ENCODE data around the gene STXBP5L. TPM values are rescaled to one million over a fixed set of nuclear protein-coding genes. Genes with fewer than 3 reads are reported as not detected.
A peak's percentile ranks its signal among the peaks of the same experiment; 100 is the strongest.

Gene STXBP5L
- total and polyA plus RNA-seq, 12 donors: 0.60 to 8.4 (median 2.1) TPM

DNA sequence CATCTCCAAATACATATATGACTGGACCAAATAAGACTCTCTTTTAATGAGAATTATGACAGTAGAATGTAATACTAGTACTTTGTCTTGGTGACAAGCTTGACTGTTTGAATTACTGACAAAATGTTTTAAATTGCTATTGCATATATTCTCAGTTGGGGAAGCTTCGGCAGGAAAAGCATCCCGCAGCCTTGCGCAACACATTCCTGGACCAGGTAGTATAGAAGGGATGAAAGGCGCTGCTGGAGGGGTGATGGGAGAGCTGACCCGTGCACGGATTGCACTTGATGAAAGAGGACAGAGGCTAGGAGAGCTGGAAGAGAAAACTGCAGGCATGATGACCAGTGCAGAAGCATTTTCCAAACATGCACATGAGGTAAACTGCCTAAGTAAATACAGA is 510.2 kb downstream of the STXBP5L start:
- intact Hi-C loops (cut with DNase I): no loop called here
- no peak for TF ChIP-seq POLR2A (IDR thresholded peaks at IDR 0.05)
- TF ChIP-seq, protein P1, sequence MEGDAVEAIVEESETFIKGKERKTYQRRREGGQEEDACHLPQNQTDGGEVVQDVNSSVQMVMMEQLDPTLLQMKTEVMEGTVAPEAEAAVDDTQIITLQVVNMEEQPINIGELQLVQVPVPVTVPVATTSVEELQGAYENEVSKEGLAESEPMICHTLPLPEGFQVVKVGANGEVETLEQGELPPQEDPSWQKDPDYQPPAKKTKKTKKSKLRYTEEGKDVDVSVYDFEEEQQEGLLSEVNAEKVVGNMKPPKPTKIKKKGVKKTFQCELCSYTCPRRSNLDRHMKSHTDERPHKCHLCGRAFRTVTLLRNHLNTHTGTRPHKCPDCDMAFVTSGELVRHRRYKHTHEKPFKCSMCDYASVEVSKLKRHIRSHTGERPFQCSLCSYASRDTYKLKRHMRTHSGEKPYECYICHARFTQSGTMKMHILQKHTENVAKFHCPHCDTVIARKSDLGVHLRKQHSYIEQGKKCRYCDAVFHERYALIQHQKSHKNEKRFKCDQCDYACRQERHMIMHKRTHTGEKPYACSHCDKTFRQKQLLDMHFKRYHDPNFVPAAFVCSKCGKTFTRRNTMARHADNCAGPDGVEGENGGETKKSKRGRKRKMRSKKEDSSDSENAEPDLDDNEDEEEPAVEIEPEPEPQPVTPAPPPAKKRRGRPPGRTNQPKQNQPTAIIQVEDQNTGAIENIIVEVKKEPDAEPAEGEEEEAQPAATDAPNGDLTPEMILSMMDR (IDR thresholded peaks at IDR 0.05): no peak
- 94 to 97% (median 96%) methylated on average over 6 of the region's 6 CpGs for WGBS, 4 donors

DNA sequence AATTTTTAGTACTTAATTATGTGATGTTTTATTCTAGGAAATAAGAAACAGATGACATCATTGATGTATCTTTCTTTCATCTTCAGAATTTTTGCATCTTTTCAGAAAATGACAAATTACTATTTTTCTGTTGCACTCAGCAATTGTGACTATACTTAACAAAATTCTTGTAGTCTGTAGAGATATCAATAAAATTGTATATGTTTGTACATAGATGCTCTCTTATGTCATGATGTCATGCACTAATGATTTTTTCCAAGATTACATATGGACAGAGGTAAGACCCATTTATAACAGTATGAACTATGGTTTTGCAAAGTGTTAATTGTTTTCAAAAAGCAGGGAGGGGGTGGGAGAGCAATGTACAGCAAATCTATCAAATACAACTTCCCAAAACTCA is 516.5 kb downstream of the STXBP5L start:
- DNase-seq: no peak
- Histone ChIP-seq H3K27me3 (no peaks in the 10 kb centered on the region), H3K36me3 (replicated peaks in 1 of 2) (no peaks in the 10 kb centered on the region), H3K9me3 (replicated peaks in 1 of 3) (no peaks in the 10 kb centered on the region), H3K27ac (no peak overlapping the region), H3K4me1 (replicated peaks in 1 of 2) (no peaks in the 10 kb centered on the region), H3K4me3 (no peak overlapping the region)
- intact Hi-C loops (cut with DNase I): no loop called here
- TF ChIP-seq POLR2A (IDR thresholded peaks at IDR 0.05): no peak
- TF ChIP-seq, protein P1 (IDR thresholded peaks at IDR 0.05): no peak

More for the DNA sequence above, 510.2 kb downstream of the STXBP5L start:
- Histone ChIP-seq H3K36me3 (replicated peaks in 1 of 2) (no peaks in the 10 kb centered on the region), H3K9me3 (replicated peaks in 1 of 3) (no peaks in the 10 kb centered on the region), H3K27ac (no peak overlapping the region), H3K4me1 (replicated peaks in 1 of 2) (no peaks in the 10 kb centered on the region), H3K4me3 (no peak overlapping the region), H3K27me3 (no peaks in the 10 kb centered on the region)
- no peak for DNase-seq

DNA sequence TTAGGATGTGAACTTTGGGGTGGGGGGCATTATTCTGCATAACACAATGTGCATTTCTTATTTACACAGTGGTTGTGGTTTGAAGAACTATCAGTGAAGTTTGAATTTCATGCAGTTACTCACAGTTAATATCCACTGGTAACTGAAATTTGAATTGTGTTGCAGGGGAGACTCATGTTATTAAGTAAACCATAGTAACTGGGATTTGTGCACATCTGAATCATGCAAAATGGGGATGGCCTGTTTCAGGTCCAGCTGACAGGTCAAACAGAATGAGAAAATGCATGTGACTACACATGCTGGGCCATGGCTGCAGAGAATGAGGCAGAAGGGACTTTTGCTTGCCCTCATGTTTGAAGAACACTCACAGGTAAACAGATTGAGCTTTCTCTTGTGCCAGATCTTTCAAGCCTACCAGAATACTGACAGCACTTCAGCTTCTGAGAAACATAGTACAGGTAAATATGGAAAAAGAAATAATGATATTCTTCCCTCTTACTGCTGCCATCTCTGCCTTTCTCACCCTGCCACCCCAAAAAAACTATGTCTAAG is 522.7 kb downstream of the STXBP5L start:
- Histone ChIP-seq H3K9me3 (replicated peaks in 1 of 3) (no peaks in the 10 kb centered on the region), H3K4me1 (replicated peaks in 1 of 2) (peaks cover 0 to 9% of the 10 kb centered on the region in 2 donors), H3K27me3 (no peaks in the 10 kb centered on the region), H3K4me3 (no peak overlapping the region), H3K27ac (no peak overlapping the region), H3K36me3 (replicated peaks in 1 of 2) (no peaks in the 10 kb centered on the region)
- intact Hi-C loops (cut with DNase I): no loop called here
- no peak for DNase-seq
- TF ChIP-seq, protein P1 (IDR thresholded peaks at IDR 0.05): no peak
- no peak for TF ChIP-seq POLR2A (IDR thresholded peaks at IDR 0.05)

DNA sequence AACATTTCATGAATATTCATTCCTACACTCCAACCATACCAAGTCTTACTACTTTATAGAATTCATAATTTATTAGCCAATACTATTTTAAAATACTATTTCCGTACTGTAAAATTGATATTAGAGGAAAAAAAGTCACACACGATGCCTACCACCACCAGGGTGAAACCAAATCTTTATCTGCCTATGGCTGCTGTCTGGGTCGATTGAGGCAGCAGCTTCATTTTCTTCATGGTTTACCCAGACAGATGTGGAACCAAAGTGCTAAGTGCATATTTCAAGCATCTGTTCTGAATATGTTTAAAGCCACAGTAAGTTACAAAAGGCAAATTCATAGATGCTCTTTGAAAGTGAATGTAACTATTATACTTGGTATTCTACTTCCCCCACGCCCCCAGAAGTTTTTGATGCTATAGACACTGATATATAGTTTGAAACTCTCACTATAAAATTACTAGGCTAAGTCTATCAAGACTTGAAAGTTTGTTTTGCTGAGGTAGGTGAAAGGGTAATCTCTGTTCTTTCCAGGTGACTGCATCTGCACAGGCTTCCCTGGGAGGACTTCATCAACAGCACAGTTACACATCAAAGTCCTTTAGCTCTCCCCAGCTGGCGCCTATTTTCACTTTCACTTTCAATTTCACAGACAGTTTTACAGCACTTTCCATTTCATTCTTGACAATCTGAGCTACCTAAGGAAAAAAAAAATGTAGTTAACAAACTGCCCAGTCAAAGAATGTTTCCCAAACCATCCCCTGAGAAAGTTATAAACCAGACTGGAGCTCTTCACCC is 523.9 kb downstream of the STXBP5L start:
- WGBS, 4 donors: 47 to 58% (median 52%) methylated on average over 5 of the region's 5 CpGs
- peak in 6 of 7 donors; percentile 14 to 55 (median 20) for DNase-seq
- Histone ChIP-seq H3K4me1 (replicated peaks in 1 of 2) (peaks cover 0 to 9% of the 10 kb centered on the region in 2 donors), H3K9me3 (replicated peaks in 1 of 3) (no peaks in the 10 kb centered on the region), H3K27me3 (no peaks in the 10 kb centered on the region), H3K4me3 (peak overlapping the region in 1 of 4 donors; percentile 59), H3K36me3 (replicated peaks in 1 of 2) (no peaks in the 10 kb centered on the region), H3K27ac (no peak overlapping the region)
- intact Hi-C loops (cut with DNase I): no loop called here
- TF ChIP-seq, protein P1 (IDR thresholded peaks at IDR 0.05): no peak
- TF ChIP-seq POLR2A (IDR thresholded peaks at IDR 0.05): no peak
